HG02763 (cell line): ENCODE results near the gene C2CD4D.

Experiments used
- ATAC-seq: cut with Tn5 transposase; IDR thresholded peaks from one replicate; pipeline ENCODE4 v1.9.1; 2021; ENCODE audit warnings: mild to moderate bottlenecking, moderate library complexity; ENCODE audit not compliant: unreplicated experiment

Gene C2CD4D

DNA sequence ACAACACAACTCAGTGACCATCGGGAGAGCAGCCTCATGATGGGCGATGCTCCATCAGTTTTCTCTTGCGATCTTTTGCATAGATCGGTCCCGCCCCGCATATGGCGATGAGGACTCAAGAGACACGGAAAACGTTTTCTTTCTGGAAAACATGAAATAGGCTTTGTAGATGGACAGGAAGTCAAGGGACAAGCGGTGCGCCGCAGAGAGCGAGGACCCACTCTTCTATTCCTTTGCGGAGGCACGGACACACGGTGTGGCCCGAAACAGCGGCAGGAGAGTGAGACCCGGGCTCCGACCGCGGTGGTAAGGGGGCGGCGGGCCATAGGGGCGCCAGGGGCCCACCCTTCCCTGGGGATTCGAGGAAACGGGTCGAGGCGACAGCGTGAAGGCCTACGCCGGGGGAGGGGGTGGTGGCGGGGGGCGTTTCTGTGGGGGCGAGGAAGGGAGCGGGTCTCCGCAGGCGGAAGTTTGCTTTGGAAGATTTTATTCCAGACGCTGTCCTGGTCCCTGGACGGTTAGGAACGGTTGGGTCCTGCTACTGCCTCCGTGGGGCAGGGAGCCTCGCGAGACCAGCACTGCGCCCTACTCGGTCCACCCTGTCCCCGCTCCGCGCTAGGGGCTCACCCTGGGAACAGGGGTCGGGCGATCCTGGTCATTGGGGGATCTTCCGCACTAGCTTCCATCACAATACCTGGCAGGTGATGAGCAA is 48.5 kb downstream of the C2CD4D start:
- ATAC-seq: peak; percentile 7

GRCh38 chr1:151790071-151790939 is 49.3 kb downstream of the C2CD4D start, which contains the start of gene TDRKH:
TSS of gene TDRKH (minus strand) at chr1:151790500. CDS start at chr1:151783022, 7,478 bp downstream.
- ATAC-seq: peak; percentile 98
